CD4-positive, alpha-beta T cell treated with Interleukin-10 for 1 hour (primary cell): ENCODE results near the gene GNA15.
"Not testable (repeated sequence)": the region's sequence is repeated elsewhere in the genome, so short reads cannot be mapped to it uniquely, and the experiment has no call there.

Experiments used
- DNase-seq: peaks from one replicate; pipeline ENCODE4 v3.0.0-alpha.2; 2020

The GNA15 gene

GRCh38 chr19:3178377-3178972, 42.6 kb downstream of the GNA15 start, which contains the start of gene S1PR4:
Gene S1PR4, plus strand, starts transcription at chr19:3178769. Its CDS starts 24 bp downstream, at chr19:3178793.
- DNase-seq = peak; percentile 81

- DNase-seq = peak; percentile 41
Measured at GRCh38 chr19:3178973-3179738, 43.3 kb downstream of the GNA15 start.

GRCh38 chr19:3179739-3180293, 44.0 kb downstream of the GNA15 start:
- no peak for DNase-seq

- no peak for DNase-seq
Measured at GRCh38 chr19:3183721-3184641, 48.1 kb downstream of the GNA15 start.

- no peak for DNase-seq
Measured at GRCh38 chr19:3184847-3185460, 49.1 kb downstream of the GNA15 start.

GRCh38 chr19:3185461-3186159, 49.8 kb downstream of the GNA15 start, which contains the start of gene NCLN:
Gene NCLN, plus strand, starts transcription at chr19:3185930. Its CDS starts 101 bp downstream, at chr19:3186031.
- DNase-seq = peak; percentile 95

- no peak for DNase-seq
Measured at GRCh38 chr19:3186160-3186688, 50.4 kb downstream of the GNA15 start.

GRCh38 chr19:3186891-3187661, 51.2 kb downstream of the GNA15 start:
- DNase-seq = no peak

- DNase-seq = no peak
Measured at GRCh38 chr19:3187662-3188511, 52.1 kb downstream of the GNA15 start.

- no peak for DNase-seq
Measured at GRCh38 chr19:3188627-3189596, 53.1 kb downstream of the GNA15 start.

- no peak for DNase-seq
Measured at GRCh38 chr19:3189702-3190469, 54.1 kb downstream of the GNA15 start.

GRCh38 chr19:3190470-3190770, 54.6 kb downstream of the GNA15 start:
- no peak for DNase-seq

- DNase-seq = no peak
Measured at GRCh38 chr19:3190921-3191805, 55.3 kb downstream of the GNA15 start.

- DNase-seq = not testable (repeated sequence)
Measured at GRCh38 chr19:3191806-3192104, 55.9 kb downstream of the GNA15 start.

- no peak for DNase-seq
Measured at GRCh38 chr19:3192228-3192635, 56.4 kb downstream of the GNA15 start.

- DNase-seq = no peak
Measured at GRCh38 chr19:3192684-3193083, 56.9 kb downstream of the GNA15 start.
